ENCODE data around the gene DNAJC24.

Gene DNAJC24

DNA sequence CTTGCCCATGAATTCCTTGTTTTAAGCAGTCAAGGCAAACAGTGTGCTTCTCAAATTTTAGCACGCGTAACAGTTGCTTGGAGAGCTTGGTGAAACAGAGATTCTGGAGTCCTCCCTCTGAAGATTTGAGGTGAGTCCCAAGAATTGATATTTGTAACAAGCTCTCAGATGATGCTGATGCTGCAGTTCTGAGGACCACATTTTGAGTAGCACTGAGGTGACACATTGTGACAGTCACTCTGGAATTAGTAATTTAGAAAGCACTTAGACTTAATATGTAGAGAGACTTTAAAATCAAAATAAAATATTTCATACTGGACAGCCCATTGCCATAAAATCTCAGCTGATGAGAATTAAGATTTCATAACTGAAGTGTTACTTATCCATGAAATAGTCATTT, 38.5 kb downstream of the DNAJC24 start:
- no peak overlapping the region for H3K4me3 ChIP-seq (ENCODE audit: control insufficient read depth, low read depth, low read length)
- TF ChIP-seq, protein P1, sequence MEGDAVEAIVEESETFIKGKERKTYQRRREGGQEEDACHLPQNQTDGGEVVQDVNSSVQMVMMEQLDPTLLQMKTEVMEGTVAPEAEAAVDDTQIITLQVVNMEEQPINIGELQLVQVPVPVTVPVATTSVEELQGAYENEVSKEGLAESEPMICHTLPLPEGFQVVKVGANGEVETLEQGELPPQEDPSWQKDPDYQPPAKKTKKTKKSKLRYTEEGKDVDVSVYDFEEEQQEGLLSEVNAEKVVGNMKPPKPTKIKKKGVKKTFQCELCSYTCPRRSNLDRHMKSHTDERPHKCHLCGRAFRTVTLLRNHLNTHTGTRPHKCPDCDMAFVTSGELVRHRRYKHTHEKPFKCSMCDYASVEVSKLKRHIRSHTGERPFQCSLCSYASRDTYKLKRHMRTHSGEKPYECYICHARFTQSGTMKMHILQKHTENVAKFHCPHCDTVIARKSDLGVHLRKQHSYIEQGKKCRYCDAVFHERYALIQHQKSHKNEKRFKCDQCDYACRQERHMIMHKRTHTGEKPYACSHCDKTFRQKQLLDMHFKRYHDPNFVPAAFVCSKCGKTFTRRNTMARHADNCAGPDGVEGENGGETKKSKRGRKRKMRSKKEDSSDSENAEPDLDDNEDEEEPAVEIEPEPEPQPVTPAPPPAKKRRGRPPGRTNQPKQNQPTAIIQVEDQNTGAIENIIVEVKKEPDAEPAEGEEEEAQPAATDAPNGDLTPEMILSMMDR (conservative IDR thresholded peaks at IDR 0.05; ENCODE audit: control insufficient read depth, insufficient read depth, low read depth, low read length), result no peak
- no peak for DNase-seq (ENCODE audit: low read depth)

DNA sequence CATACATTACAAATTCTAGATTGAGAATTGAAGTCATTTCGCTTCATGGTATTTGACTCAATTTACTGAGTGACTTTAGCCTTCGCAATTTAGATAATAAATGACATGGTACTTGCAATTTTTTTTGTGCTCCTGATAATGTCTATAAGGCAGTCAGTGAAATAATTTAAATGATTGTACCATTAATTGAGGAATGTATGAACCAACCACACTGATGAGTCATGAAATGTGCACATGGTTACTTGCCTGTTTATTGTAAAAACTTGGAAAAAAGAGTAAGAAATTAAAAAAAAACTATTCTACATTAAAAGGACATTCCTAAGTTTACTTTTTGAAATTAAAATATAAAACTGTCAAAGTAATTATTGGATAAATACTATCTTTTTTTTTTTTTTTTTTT, 43.3 kb downstream of the DNAJC24 start:
- TF ChIP-seq, protein P1 (conservative IDR thresholded peaks at IDR 0.05; ENCODE audit: control insufficient read depth, insufficient read depth, low read depth, low read length), result no peak
- DNase-seq (ENCODE audit: low read depth), result peak; percentile 77
- H3K4me3 ChIP-seq (ENCODE audit: control insufficient read depth, low read depth, low read length), result no peak overlapping the region

DNA sequence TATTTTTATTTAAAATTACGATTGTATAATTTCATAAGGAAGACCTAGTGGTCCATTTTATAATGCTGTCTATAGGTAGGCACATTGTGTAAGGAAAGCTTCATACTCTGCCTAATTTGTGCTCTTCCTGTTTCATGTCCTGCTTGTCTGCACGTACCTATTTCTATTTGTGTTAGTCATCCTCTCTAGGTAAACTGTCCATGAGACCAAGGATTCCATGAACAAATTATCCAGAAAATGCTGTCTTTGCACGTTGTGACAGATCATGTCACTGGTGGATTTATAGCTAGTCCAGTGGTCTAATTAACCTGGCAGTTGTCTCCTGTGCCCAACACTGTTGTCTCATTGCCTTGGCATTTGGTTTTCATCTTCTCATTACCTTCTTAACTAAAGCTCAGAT, 44.7 kb downstream of the DNAJC24 start:
- no peak overlapping the region for H3K4me3 ChIP-seq (ENCODE audit: control insufficient read depth, low read depth, low read length)
- TF ChIP-seq, protein P1 (conservative IDR thresholded peaks at IDR 0.05; ENCODE audit: control insufficient read depth, insufficient read depth, low read depth, low read length), result no peak
- DNase-seq (ENCODE audit: low read depth), result no peak

DNA sequence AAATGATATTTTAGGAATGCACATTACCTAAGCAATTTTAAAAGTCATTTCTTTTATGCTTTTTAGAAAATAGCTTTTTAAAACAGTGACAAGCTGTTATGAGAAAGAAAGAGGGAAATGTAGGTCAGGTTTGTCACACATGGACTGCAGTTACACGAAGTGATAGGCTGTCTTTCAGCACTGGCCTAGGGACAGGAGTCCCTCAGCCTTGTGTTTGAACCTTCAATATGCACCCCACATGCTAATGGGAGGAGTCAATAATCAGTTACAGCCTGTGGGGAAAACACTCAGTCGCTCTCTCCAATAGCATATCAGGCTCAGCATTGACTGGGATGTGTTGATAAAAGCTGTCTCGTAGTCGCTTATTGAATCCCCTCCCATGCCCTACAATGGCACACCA, 45.8 kb downstream of the DNAJC24 start:
- no peak overlapping the region for H3K4me3 ChIP-seq (ENCODE audit: control insufficient read depth, low read depth, low read length)
- TF ChIP-seq, protein P1 (conservative IDR thresholded peaks at IDR 0.05; ENCODE audit: control insufficient read depth, insufficient read depth, low read depth, low read length), result no peak
- no peak for DNase-seq (ENCODE audit: low read depth)

DNA sequence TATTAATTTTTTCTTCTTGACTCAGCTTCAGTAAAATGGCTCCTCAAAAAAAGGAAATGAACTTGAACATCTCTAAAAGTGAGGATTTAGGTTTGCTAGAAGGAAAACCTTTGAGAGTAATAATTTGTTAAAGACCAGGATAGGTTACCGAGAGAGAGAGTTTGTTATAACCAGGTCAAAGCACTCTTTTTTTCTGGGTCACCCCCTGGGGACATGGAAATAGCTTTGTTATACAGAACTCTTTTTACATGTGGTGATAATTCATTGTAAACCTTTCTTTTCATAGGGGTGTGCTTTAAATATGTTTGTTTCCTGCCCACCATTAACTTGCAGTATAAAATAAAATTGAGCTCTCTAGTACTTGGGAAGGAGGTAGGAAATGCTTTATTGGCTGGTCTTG, 47.7 kb downstream of the DNAJC24 start:
- no peak overlapping the region for H3K4me3 ChIP-seq (ENCODE audit: control insufficient read depth, low read depth, low read length)
- TF ChIP-seq, protein P1 (conservative IDR thresholded peaks at IDR 0.05; ENCODE audit: control insufficient read depth, insufficient read depth, low read depth, low read length), result no peak
- no peak for DNase-seq (ENCODE audit: low read depth)

DNA sequence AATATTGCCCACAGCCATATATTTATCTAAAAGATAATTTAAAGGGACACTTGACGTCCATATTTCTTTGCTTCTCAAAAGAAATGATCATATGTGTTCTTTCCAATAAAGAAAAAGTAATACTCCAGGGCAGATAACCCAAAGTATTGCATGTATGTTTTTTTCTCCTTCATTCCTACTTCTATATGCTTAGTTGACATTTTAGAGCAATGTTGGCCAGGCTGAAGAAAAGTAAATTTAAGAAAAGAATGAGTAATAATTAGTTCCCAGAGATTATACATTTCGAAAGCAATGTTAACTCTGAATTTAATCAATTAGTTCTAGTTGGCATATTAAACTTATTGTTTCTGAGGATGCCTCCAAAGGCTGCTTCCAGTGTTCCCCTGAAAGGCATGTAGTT, 48.2 kb downstream of the DNAJC24 start:
- TF ChIP-seq, protein P1 (conservative IDR thresholded peaks at IDR 0.05; ENCODE audit: control insufficient read depth, insufficient read depth, low read depth, low read length), result no peak
- H3K4me3 ChIP-seq (ENCODE audit: control insufficient read depth, low read depth, low read length), result no peak overlapping the region
- no peak for DNase-seq (ENCODE audit: low read depth)

DNA sequence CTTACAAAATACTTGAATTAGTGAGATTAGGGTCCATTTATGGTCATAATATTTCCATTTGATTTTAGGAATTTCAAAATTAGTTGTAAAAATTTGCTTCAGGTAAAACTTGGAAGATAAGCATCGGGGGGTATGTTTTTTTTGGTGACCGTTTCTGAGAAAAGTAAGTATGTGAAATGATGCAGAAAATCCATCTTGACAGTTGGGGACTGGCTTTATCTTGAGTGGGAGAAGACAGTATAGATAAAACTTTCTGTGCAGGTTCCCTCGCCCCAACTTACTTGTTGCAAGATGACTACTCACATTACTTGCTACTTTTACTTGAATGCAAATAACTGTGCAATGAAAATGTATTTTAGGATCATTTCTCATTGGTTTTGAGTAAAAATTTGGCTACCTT, 49.5 kb downstream of the DNAJC24 start:
- TF ChIP-seq, protein P1 (conservative IDR thresholded peaks at IDR 0.05; ENCODE audit: control insufficient read depth, insufficient read depth, low read depth, low read length), result no peak
- DNase-seq (ENCODE audit: low read depth), result no peak
- H3K4me3 ChIP-seq (ENCODE audit: control insufficient read depth, low read depth, low read length), result no peak overlapping the region

Data from fibroblast of mammary gland (primary cell).